ENCODE measurements around the gene CEP131.

The CEP131 gene

GRCh38 chr17:81197409-81197795 is 25.4 kb downstream of the CEP131 start:
- no peak for DNase-seq

- no peak for DNase-seq
Measured at GRCh38 chr17:81196505-81197408, 26.0 kb downstream of the CEP131 start.

GRCh38 chr17:81195941-81196495 is 26.7 kb downstream of the CEP131 start:
- no peak for DNase-seq

GRCh38 chr17:81194941-81195901 is 27.5 kb downstream of the CEP131 start:
- DNase-seq = no peak

- no peak for DNase-seq
Measured at GRCh38 chr17:81194225-81194760, 28.5 kb downstream of the CEP131 start.

GRCh38 chr17:81193470-81194224 is 29.1 kb downstream of the CEP131 start:
- no peak for DNase-seq

- no peak for DNase-seq
Measured at GRCh38 chr17:81193051-81193410, 29.7 kb downstream of the CEP131 start.

- no peak for DNase-seq
Measured at GRCh38 chr17:81192386-81193050, 30.2 kb downstream of the CEP131 start.

- no peak for DNase-seq
Measured at GRCh38 chr17:81191646-81192045, 31.1 kb downstream of the CEP131 start.

GRCh38 chr17:81191116-81191515 is 31.6 kb downstream of the CEP131 start:
- no peak for DNase-seq

GRCh38 chr17:81190591-81190990 is 32.2 kb downstream of the CEP131 start:
- no peak for DNase-seq

- no peak for DNase-seq
Measured at GRCh38 chr17:81189670-81190530, 32.9 kb downstream of the CEP131 start.

- DNase-seq = no peak
Measured at GRCh38 chr17:81189016-81189415, 33.7 kb downstream of the CEP131 start.

GRCh38 chr17:81188491-81188840 is 34.3 kb downstream of the CEP131 start:
- no peak for DNase-seq

GRCh38 chr17:81187586-81188490 is 34.9 kb downstream of the CEP131 start:
- DNase-seq = no peak

GRCh38 chr17:81187120-81187519 is 35.6 kb downstream of the CEP131 start:
- DNase-seq = no peak

- DNase-seq = no peak
Measured at GRCh38 chr17:81186203-81186602, 36.6 kb downstream of the CEP131 start.

- no peak for DNase-seq
Measured at GRCh38 chr17:81184555-81184954, 38.2 kb downstream of the CEP131 start.

- DNase-seq = no peak
Measured at GRCh38 chr17:81183807-81184206, 39.0 kb downstream of the CEP131 start.

- DNase-seq = no peak
Measured at GRCh38 chr17:81183316-81183715, 39.4 kb downstream of the CEP131 start.
